ENCODE measurements around the gene GALNS.

GALNS gene

GRCh38 chr16:88835818-88836217 is 20.9 kb downstream of the GALNS start:
- no peaks in the 10 kb centered on the region for H3K36me3 ChIP-seq (ENCODE audit: insufficient read depth, low read length)
- no peak overlapping the region for H3K9ac ChIP-seq (ENCODE audit: insufficient read length)
- no peak overlapping the region for H3K27ac ChIP-seq
- TF ChIP-seq FOXP2 (optimal IDR thresholded peaks at IDR 0.05; ENCODE audit: control extremely low read depth, extremely low read length, insufficient read depth) (no peak), EZH2 (IDR thresholded peaks at IDR 0.05) (no peak), POLR2AphosphoS5 (IDR thresholded peaks at IDR 0.05; ENCODE audit: borderline replicate concordance, low read depth, low read length) (no peak)
- no peak overlapping the region for H3K4me3 ChIP-seq
- DNase-seq (ENCODE audit: low read depth, low spot score) = no peak
- H3K9me3 ChIP-seq (ENCODE audit: low read depth, low read length) = no peaks in the 10 kb centered on the region

- no peaks in the 10 kb centered on the region for H3K36me3 ChIP-seq (ENCODE audit: insufficient read depth, low read length)
- no peak overlapping the region for H3K9ac ChIP-seq (ENCODE audit: insufficient read length)
- no peak overlapping the region for H3K4me3 ChIP-seq
- TF ChIP-seq POLR2AphosphoS5 (IDR thresholded peaks at IDR 0.05; ENCODE audit: borderline replicate concordance, low read depth, low read length) (no peak), EZH2 (IDR thresholded peaks at IDR 0.05) (no peak), FOXP2 (optimal IDR thresholded peaks at IDR 0.05; ENCODE audit: control extremely low read depth, extremely low read length, insufficient read depth) (no peak)
- no peak overlapping the region for H3K27ac ChIP-seq
- no peaks in the 10 kb centered on the region for H3K9me3 ChIP-seq (ENCODE audit: low read depth, low read length)
- no peak for DNase-seq (ENCODE audit: low read depth, low spot score)
Observed at GRCh38 chr16:88835383-88835782, 21.4 kb downstream of the GALNS start.

- no peak overlapping the region for H3K27ac ChIP-seq
- TF ChIP-seq POLR2AphosphoS5 (IDR thresholded peaks at IDR 0.05; ENCODE audit: borderline replicate concordance, low read depth, low read length) (no peak), FOXP2 (optimal IDR thresholded peaks at IDR 0.05; ENCODE audit: control extremely low read depth, extremely low read length, insufficient read depth) (no peak), EZH2 (IDR thresholded peaks at IDR 0.05) (no peak)
- H3K9me3 ChIP-seq (ENCODE audit: low read depth, low read length) = no peaks in the 10 kb centered on the region
- H3K4me3 ChIP-seq = no peak overlapping the region
- no peak for DNase-seq (ENCODE audit: low read depth, low spot score)
- no peaks in the 10 kb centered on the region for H3K36me3 ChIP-seq (ENCODE audit: insufficient read depth, low read length)
- no peak overlapping the region for H3K9ac ChIP-seq (ENCODE audit: insufficient read length)
Observed at GRCh38 chr16:88834670-88835069, 22.1 kb downstream of the GALNS start.

- Histone ChIP-seq H3K27ac (no peak overlapping the region), H3K4me3 (no peak overlapping the region), H3K9me3 (ENCODE audit: low read depth, low read length) (no peaks in the 10 kb centered on the region), H3K9ac (ENCODE audit: insufficient read length) (no peak overlapping the region), H3K36me3 (ENCODE audit: insufficient read depth, low read length) (no peaks in the 10 kb centered on the region)
- no peak for DNase-seq (ENCODE audit: low read depth, low spot score)
- no peak for TF ChIP-seq EZH2 (IDR thresholded peaks at IDR 0.05)
- TF ChIP-seq FOXP2 (optimal IDR thresholded peaks at IDR 0.05; ENCODE audit: control extremely low read depth, extremely low read length, insufficient read depth) = no peak
- no peak for TF ChIP-seq POLR2AphosphoS5 (IDR thresholded peaks at IDR 0.05; ENCODE audit: borderline replicate concordance, low read depth, low read length)
Observed at GRCh38 chr16:88833086-88833485, 23.7 kb downstream of the GALNS start.

- no peak overlapping the region for H3K27ac ChIP-seq
- no peaks in the 10 kb centered on the region for H3K36me3 ChIP-seq (ENCODE audit: insufficient read depth, low read length)
- H3K9me3 ChIP-seq (ENCODE audit: low read depth, low read length) = no peaks in the 10 kb centered on the region
- no peak for DNase-seq (ENCODE audit: low read depth, low spot score)
- no peak overlapping the region for H3K4me3 ChIP-seq
- TF ChIP-seq EZH2 (IDR thresholded peaks at IDR 0.05) = no peak
- TF ChIP-seq POLR2AphosphoS5 (IDR thresholded peaks at IDR 0.05; ENCODE audit: borderline replicate concordance, low read depth, low read length) = no peak
- TF ChIP-seq FOXP2 (optimal IDR thresholded peaks at IDR 0.05; ENCODE audit: control extremely low read depth, extremely low read length, insufficient read depth) = no peak
- H3K9ac ChIP-seq (ENCODE audit: insufficient read length) = no peak overlapping the region
Observed at GRCh38 chr16:88831838-88832237, 24.9 kb downstream of the GALNS start.

GRCh38 chr16:88830783-88831182 is 26.0 kb downstream of the GALNS start:
- no peak for DNase-seq (ENCODE audit: low read depth, low spot score)
- Histone ChIP-seq H3K9me3 (ENCODE audit: low read depth, low read length) (no peaks in the 10 kb centered on the region), H3K27ac (no peak overlapping the region), H3K4me3 (no peak overlapping the region), H3K9ac (ENCODE audit: insufficient read length) (no peak overlapping the region), H3K36me3 (ENCODE audit: insufficient read depth, low read length) (no peaks in the 10 kb centered on the region)
- TF ChIP-seq EZH2 (IDR thresholded peaks at IDR 0.05) (no peak), FOXP2 (optimal IDR thresholded peaks at IDR 0.05; ENCODE audit: control extremely low read depth, extremely low read length, insufficient read depth) (no peak), POLR2AphosphoS5 (IDR thresholded peaks at IDR 0.05; ENCODE audit: borderline replicate concordance, low read depth, low read length) (no peak)

- Histone ChIP-seq H3K27ac (no peak overlapping the region), H3K9me3 (ENCODE audit: low read depth, low read length) (no peaks in the 10 kb centered on the region)
Observed at GRCh38 chr16:88830258-88830657, 26.5 kb downstream of the GALNS start.

GRCh38 chr16:88828711-88829110 is 28.0 kb downstream of the GALNS start:
- H3K36me3 ChIP-seq (ENCODE audit: insufficient read depth, low read length) = no peaks in the 10 kb centered on the region
- H3K9me3 ChIP-seq (ENCODE audit: low read depth, low read length) = no peaks in the 10 kb centered on the region
- H3K27ac ChIP-seq = no peak overlapping the region
- H3K4me3 ChIP-seq = no peak overlapping the region
- H3K9ac ChIP-seq (ENCODE audit: insufficient read length) = no peak overlapping the region
- no peak for DNase-seq (ENCODE audit: low read depth, low spot score)
- TF ChIP-seq EZH2 (IDR thresholded peaks at IDR 0.05) (no peak), FOXP2 (optimal IDR thresholded peaks at IDR 0.05; ENCODE audit: control extremely low read depth, extremely low read length, insufficient read depth) (no peak), POLR2AphosphoS5 (IDR thresholded peaks at IDR 0.05; ENCODE audit: borderline replicate concordance, low read depth, low read length) (no peak)

More at GRCh38 chr16:88830258-88830657, 26.5 kb downstream of the GALNS start:
- TF ChIP-seq POLR2AphosphoS5 (IDR thresholded peaks at IDR 0.05; ENCODE audit: borderline replicate concordance, low read depth, low read length) = no peak
- no peak for TF ChIP-seq EZH2 (IDR thresholded peaks at IDR 0.05)
- no peak for TF ChIP-seq FOXP2 (optimal IDR thresholded peaks at IDR 0.05; ENCODE audit: control extremely low read depth, extremely low read length, insufficient read depth)
- DNase-seq (ENCODE audit: low read depth, low spot score) = no peak
- H3K4me3 ChIP-seq = no peak overlapping the region
- no peak overlapping the region for H3K9ac ChIP-seq (ENCODE audit: insufficient read length)
- H3K36me3 ChIP-seq (ENCODE audit: insufficient read depth, low read length) = no peaks in the 10 kb centered on the region

- no peak overlapping the region for H3K27ac ChIP-seq
- H3K9ac ChIP-seq (ENCODE audit: insufficient read length) = no peak overlapping the region
- no peak overlapping the region for H3K4me3 ChIP-seq
- no peak for TF ChIP-seq EZH2 (IDR thresholded peaks at IDR 0.05)
- no peak for TF ChIP-seq POLR2AphosphoS5 (IDR thresholded peaks at IDR 0.05; ENCODE audit: borderline replicate concordance, low read depth, low read length)
- TF ChIP-seq FOXP2 (optimal IDR thresholded peaks at IDR 0.05; ENCODE audit: control extremely low read depth, extremely low read length, insufficient read depth) = no peak
- no peaks in the 10 kb centered on the region for H3K9me3 ChIP-seq (ENCODE audit: low read depth, low read length)
- no peak for DNase-seq (ENCODE audit: low read depth, low spot score)
- no peaks in the 10 kb centered on the region for H3K36me3 ChIP-seq (ENCODE audit: insufficient read depth, low read length)
Observed at GRCh38 chr16:88827727-88828126, 29.0 kb downstream of the GALNS start.

Measured in SK-N-MC (cell line).